ENCODE measurements around the gene NUP210L.

NUP210L gene

DNA sequence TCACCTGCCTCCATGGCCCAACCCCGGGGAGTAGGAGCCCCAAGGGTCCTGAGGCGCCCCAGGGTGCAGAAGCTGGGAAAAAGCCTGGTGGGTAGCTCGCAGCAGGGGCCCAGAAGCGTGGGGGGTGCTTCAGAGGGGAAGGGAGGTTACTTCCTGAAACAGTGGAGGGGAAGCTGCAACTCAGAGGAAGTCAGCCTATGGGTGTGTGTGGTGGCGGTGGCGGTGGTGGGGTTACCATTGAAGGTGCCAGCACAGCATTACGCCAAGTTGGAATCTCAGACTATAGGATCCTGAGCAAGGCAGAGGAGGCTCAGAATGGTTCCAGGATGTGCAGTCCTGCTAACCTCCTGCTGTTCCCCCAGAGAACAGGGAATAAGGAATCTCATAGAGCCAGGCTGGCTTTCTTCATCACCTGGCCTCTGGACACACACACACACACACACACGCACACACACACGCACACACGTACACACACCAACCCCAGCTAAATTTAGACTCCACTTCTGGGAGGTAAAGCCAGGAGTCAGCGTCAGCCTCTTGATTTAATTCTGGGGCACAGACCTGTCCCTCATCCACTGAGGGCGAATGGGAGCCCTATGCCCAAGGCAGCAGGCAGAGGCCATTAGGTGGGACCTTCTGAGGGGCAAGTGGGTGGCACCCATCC, 209.6 kb downstream of the NUP210L start:
- peak overlapping the region; percentile 95 for H3K4me3 ChIP-seq (ENCODE audit: low read depth, low read length)
- DNase-seq (ENCODE audit: low read depth), result peak; percentile 87
- TF ChIP-seq, protein P1, sequence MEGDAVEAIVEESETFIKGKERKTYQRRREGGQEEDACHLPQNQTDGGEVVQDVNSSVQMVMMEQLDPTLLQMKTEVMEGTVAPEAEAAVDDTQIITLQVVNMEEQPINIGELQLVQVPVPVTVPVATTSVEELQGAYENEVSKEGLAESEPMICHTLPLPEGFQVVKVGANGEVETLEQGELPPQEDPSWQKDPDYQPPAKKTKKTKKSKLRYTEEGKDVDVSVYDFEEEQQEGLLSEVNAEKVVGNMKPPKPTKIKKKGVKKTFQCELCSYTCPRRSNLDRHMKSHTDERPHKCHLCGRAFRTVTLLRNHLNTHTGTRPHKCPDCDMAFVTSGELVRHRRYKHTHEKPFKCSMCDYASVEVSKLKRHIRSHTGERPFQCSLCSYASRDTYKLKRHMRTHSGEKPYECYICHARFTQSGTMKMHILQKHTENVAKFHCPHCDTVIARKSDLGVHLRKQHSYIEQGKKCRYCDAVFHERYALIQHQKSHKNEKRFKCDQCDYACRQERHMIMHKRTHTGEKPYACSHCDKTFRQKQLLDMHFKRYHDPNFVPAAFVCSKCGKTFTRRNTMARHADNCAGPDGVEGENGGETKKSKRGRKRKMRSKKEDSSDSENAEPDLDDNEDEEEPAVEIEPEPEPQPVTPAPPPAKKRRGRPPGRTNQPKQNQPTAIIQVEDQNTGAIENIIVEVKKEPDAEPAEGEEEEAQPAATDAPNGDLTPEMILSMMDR (IDR thresholded peaks at IDR 0.05; ENCODE audit: insufficient read depth, low read depth, low read length, missing control alignments), result no peak

DNA sequence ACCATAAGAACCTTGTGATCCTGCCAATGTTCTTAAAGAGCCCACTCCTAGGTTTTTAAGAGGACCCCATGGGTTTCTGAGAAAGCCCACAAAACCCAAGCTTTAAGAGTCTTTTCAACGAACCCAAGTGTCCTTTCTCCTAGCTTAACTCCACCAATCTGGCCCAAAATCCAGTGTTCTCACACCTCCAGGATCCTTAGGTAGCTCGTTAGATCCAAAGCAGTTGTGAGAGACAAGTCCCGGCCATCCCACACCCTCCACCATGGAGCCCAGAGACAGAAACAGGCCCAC, 210.1 kb downstream of the NUP210L start:
- TF ChIP-seq, protein P1 (IDR thresholded peaks at IDR 0.05; ENCODE audit: insufficient read depth, low read depth, low read length, missing control alignments), result no peak
- H3K4me3 ChIP-seq (ENCODE audit: low read depth, low read length), result peak overlapping the region; percentile 95
- DNase-seq (ENCODE audit: low read depth), result no peak

DNA sequence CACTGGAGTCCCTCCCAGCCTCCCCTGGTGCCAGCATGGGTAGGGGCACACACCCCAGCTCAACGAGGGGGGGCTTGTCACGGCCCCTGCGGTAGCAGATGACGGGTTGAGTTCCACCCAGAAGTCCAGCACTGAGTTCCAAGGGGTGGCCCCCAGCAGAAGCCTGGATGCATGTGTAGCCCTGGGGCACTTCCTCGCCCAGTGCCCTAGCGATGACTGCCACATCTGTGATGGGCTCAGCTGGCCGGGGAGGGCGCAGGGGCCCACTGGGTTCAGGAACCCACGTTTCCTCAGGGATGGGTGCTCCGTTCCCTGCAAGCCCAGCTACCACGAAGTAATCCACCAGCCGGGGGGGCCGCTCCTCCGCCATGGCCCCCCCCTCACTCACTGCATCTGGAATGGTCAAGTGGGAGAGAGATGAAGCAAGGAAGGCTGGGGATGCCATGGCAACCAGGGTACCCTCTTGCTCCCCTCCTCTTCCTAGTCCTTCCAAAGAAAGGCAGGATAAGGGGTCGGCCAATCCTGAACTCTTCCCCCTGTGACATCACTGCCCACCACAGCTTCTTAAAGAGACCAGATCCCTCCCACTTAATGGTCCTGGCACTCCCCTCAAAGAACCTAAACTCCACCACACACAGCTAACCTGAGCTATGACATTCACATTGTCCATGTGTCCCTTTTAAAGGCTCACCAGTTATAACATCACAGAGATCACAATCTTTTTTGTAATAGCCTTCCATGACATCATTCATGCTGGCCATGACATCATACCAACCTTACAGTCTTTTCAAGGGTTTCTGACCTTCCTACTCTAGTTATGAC, 210.7 kb downstream of the NUP210L start:
- TF ChIP-seq, protein P1 (IDR thresholded peaks at IDR 0.05; ENCODE audit: insufficient read depth, low read depth, low read length, missing control alignments), result no peak
- peak overlapping the region; percentile 95 for H3K4me3 ChIP-seq (ENCODE audit: low read depth, low read length)
- no peak for DNase-seq (ENCODE audit: low read depth)

DNA sequence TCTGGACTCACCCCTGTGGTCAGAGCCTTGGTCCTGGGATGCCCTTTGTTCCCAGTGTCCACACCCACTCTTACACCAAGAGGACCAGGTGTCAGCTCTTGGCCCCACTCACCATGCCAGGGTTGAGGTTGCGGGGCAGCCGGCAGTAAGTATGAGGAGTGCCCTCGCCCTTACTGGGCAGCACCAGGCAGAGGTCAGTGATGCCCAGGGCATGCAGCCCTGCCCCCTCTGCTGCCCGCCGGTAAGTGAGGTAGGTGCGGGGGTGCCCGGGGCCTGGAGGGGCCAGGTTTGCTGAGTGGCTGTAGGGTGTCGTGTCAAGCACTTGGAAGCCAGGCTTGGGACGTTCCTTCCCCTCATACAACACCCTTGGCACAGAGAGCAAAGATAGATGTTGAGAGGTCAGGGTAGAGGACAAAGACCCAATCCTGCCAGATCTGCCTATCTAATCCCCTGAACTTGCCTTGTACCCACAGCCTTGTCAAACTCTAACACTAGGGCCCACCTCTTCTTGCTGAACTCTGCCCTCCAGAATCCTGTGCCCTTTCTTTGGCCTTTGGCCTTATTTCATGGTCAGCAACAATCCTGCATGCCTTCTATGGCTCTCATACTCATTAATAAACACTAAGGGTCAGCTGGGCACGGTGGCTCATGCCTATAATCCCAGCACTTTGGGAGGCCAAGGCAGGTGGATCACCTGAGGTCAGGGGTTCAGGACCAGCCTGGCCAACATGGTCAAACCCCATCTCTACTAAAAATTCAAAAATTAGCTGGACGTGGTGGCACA, 211.9 kb downstream of the NUP210L start:
- no peak for DNase-seq (ENCODE audit: low read depth)

More for the DNA sequence above, 211.9 kb downstream of the NUP210L start:
- TF ChIP-seq, protein P1 (IDR thresholded peaks at IDR 0.05; ENCODE audit: insufficient read depth, low read depth, low read length, missing control alignments), result no peak
- H3K4me3 ChIP-seq (ENCODE audit: low read depth, low read length), result no peak overlapping the region
